Activated T-cell treated with anti-CD3 and anti-CD28 coated beads, Interleukin-2, amount 50 U/mL, for 24 hours (primary cell): ENCODE measurements around the gene ZNF783.
A peak's percentile ranks its signal among the peaks of the same experiment; 100 is the strongest.
"Not testable (repeated sequence)": the region's sequence is repeated elsewhere in the genome, so short reads cannot be mapped to it uniquely, and the experiment has no call there.

ENCODE experiments used
- DNase-seq: peaks from one replicate; pipeline ENCODE4 v3.0.0-alpha.2; 2020
- H3K27ac Mint-ChIP-seq: 2 replicates; pipeline ENCODE4 v1.8.0; 2020; ENCODE audit warnings: mild to moderate bottlenecking, mixed read lengths
- H3K27me3 Mint-ChIP-seq: 2 replicates; pipeline ENCODE4 v1.8.0; 2020; ENCODE audit warnings: mixed read lengths
- H3K36me3 Mint-ChIP-seq: 2 replicates; pipeline ENCODE4 v1.8.0; 2020; ENCODE audit warnings: low read depth, mixed read lengths
- H3K4me1 Mint-ChIP-seq: 2 replicates; pipeline ENCODE4 v1.8.0; 2020; ENCODE audit warnings: low read depth, mixed read lengths
- H3K4me3 Mint-ChIP-seq: 2 replicates; pipeline ENCODE4 v1.8.0; 2020; ENCODE audit warnings: mild to moderate bottlenecking, moderate library complexity, mixed read lengths
- H3K9me3 Mint-ChIP-seq: 2 replicates; pipeline ENCODE4 v1.8.0; 2020; ENCODE audit warnings: mixed read lengths

The ZNF783 gene

DNA sequence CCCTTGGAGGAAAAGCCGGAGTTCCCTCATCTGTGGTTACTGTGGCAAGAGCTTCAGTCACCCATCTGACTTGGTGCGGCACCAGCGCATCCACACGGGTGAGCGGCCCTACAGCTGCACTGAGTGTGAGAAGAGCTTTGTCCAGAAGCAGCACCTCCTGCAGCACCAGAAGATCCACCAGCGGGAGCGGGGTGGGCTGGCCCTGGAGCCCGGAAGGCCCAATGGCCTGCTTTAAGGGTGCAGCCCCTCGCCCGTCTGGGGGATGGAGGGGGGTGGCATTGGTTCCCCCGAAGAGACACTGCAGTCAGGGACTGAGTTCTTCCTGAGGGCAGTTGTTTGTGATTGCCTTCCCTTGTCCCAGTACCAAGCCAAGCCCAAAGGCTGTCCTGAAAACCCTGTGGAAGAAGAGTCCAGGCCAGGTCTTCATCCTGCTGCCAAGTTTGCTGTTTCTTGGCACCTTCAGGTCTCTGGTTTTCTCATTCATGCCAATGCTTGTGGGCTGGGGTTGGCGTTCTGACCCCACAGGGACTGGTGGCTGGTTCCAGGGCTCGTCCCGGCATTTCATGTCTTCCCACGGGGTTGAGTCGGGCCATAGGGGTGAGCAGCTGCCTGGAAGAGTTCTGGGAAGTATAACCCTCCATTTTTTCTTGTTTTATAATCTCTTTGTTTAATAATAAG, 7.7 kb upstream of the ZNF783 start:
- Mint-ChIP-seq H3K4me3 (no peak overlapping the region), H3K27ac (no peak overlapping the region), H3K4me1 (peaks cover 26% of the 10 kb centered on the region), H3K9me3 (no peaks in the 10 kb centered on the region), H3K27me3 (no peaks in the 10 kb centered on the region), H3K36me3 (peaks cover 69% of the 10 kb centered on the region)
- DNase-seq = no peak

GRCh38 chr7:149255174-149255573, 6.8 kb upstream of the ZNF783 start:
- peaks cover 24% of the 10 kb centered on the region for H3K4me1 Mint-ChIP-seq
- no peaks in the 10 kb centered on the region for H3K9me3 Mint-ChIP-seq
- DNase-seq = no peak
- no peaks in the 10 kb centered on the region for H3K27me3 Mint-ChIP-seq
- peak overlapping the region; percentile 15 for H3K27ac Mint-ChIP-seq
- peaks cover 64% of the 10 kb centered on the region for H3K36me3 Mint-ChIP-seq
- no peak overlapping the region for H3K4me3 Mint-ChIP-seq

DNA sequence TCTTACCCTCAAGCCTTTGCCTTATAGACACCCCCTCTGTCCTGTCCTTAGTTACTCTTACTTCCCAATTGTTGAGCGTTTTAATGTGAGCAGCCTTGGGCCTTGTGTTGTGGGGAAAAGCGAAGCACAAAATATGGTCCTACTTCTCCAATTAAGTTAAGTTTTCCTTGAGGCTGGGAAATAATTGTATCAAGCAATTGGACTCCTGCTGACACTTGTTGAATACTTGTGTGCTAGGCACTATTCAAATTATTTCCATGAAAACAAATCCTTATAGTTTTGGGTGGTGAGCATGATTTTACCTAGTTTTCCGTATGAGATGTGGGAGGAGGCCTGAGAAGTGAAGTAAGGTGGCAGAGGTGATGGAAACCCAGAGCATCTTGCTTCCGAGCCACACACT, 5.4 kb upstream of the ZNF783 start:
- H3K36me3 Mint-ChIP-seq = peaks cover 53% of the 10 kb centered on the region
- H3K27ac Mint-ChIP-seq = peak overlapping the region; percentile 8
- DNase-seq = no peak
- peaks cover 32% of the 10 kb centered on the region for H3K4me1 Mint-ChIP-seq
- no peaks in the 10 kb centered on the region for H3K27me3 Mint-ChIP-seq
- H3K4me3 Mint-ChIP-seq = no peak overlapping the region
- H3K9me3 Mint-ChIP-seq = no peaks in the 10 kb centered on the region

DNA sequence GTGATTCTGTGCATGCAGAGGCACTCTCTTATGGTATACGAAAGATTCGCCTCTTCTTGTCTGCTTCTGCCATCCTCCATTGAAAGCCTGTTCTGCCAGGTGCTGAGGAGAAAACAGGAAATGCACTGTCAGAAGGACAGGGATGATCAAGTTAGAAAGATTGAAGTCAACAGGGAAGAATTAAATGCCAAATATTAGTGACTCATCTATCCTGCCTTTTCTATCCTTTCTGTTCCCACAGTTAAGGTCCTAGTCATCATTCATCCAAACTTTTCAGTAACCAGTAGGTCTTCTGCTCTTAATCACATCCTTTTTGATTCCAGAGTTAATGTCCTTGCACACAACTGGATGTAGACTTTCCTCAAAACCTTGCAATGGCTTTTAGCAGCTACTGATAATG, 4.8 kb upstream of the ZNF783 start:
- no peaks in the 10 kb centered on the region for H3K9me3 Mint-ChIP-seq
- peaks cover 48% of the 10 kb centered on the region for H3K36me3 Mint-ChIP-seq
- no peak for DNase-seq
- peak overlapping the region; percentile 8 for H3K27ac Mint-ChIP-seq
- H3K27me3 Mint-ChIP-seq = no peaks in the 10 kb centered on the region
- no peak overlapping the region for H3K4me3 Mint-ChIP-seq
- peaks cover 34% of the 10 kb centered on the region for H3K4me1 Mint-ChIP-seq

DNA sequence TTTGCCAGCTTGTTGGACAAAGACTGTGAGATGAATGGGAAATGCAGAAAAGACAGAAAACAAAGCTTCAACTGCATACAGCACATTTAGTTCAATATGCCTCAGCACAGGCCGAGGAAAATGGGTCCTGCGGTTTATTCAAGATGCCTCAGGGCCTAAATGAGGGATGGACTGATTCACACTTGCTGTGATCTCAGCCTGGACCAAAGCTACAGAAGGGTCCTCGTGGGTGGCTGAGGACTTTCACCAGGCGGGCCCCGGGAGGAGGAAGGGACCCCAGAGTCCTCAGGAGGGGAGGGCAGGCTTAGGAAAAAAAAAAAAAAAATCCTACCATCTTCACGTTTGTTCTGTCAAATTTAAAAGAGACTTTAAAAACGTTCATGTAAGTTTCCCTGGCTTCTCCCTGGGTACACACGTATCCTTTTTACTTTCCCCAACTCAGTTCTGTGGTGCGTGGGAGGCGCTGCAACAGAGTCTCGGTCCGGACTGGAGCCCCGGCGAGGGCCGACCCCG, 624 bp upstream of the ZNF783 start:
- no peaks in the 10 kb centered on the region for H3K27me3 Mint-ChIP-seq
- DNase-seq = no peak
- peak overlapping the region; percentile 79 for H3K4me3 Mint-ChIP-seq
- H3K36me3 Mint-ChIP-seq = peaks cover 40% of the 10 kb centered on the region
- H3K4me1 Mint-ChIP-seq = peaks cover 62% of the 10 kb centered on the region
- peak overlapping the region; percentile 97 for H3K27ac Mint-ChIP-seq
- H3K9me3 Mint-ChIP-seq = no peaks in the 10 kb centered on the region

GRCh38 chr7:149266451-149266850, 4.5 kb downstream of the ZNF783 start:
- H3K9me3 Mint-ChIP-seq = no peaks in the 10 kb centered on the region
- no peaks in the 10 kb centered on the region for H3K27me3 Mint-ChIP-seq
- peaks cover 80% of the 10 kb centered on the region for H3K36me3 Mint-ChIP-seq
- peaks cover 49% of the 10 kb centered on the region for H3K4me1 Mint-ChIP-seq
- no peak overlapping the region for H3K4me3 Mint-ChIP-seq
- peak overlapping the region; percentile 59 for H3K27ac Mint-ChIP-seq
- DNase-seq = no peak

DNA sequence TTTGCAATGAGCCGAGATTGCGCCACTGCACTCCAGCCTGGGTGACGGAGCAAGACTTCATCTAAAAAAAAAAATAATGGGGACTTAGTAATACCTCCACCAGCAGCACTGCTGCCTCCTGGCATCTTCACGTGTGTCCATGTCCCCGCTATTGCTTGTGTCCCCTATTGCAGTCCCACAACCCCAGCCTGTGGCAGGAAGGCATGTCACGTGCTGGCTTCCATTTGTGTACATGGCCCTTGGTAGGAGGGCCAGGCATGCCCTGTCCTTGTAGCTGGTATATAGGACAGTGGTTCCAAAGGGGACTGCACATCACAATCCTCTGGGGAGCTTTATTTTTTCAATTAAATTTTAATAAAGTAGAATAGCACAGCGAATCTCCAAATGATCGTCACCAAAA, 5.7 kb downstream of the ZNF783 start:
- Mint-ChIP-seq H3K4me1 (peaks cover 45% of the 10 kb centered on the region), H3K27ac (peak overlapping the region; percentile 37), H3K36me3 (peaks cover 91% of the 10 kb centered on the region), H3K27me3 (no peaks in the 10 kb centered on the region), H3K9me3 (no peaks in the 10 kb centered on the region), H3K4me3 (no peak overlapping the region)
- DNase-seq = no peak

- Mint-ChIP-seq H3K4me1 (peaks cover 16% of the 10 kb centered on the region), H3K36me3 (peaks cover 92% of the 10 kb centered on the region)
- not testable (repeated sequence) for DNase-seq, H3K27me3 Mint-ChIP-seq, H3K9me3 Mint-ChIP-seq, H3K4me3 Mint-ChIP-seq, H3K27ac Mint-ChIP-seq
Observed at GRCh38 chr7:149274424-149274823, 12.4 kb downstream of the ZNF783 start.

- peak overlapping the region; percentile 53 for H3K27ac Mint-ChIP-seq
- H3K36me3 Mint-ChIP-seq = peaks cover 83% of the 10 kb centered on the region
- H3K4me1 Mint-ChIP-seq = peaks cover 11% of the 10 kb centered on the region
- no peaks in the 10 kb centered on the region for H3K27me3 Mint-ChIP-seq
- no peak overlapping the region for H3K4me3 Mint-ChIP-seq
- peak; percentile 8 for DNase-seq
- H3K9me3 Mint-ChIP-seq = no peaks in the 10 kb centered on the region
Observed at GRCh38 chr7:149277871-149278270, 15.9 kb downstream of the ZNF783 start.

GRCh38 chr7:149278396-149278795, 16.4 kb downstream of the ZNF783 start:
- H3K4me1 Mint-ChIP-seq = peaks cover 7% of the 10 kb centered on the region
- H3K9me3 Mint-ChIP-seq = no peaks in the 10 kb centered on the region
- H3K36me3 Mint-ChIP-seq = peaks cover 83% of the 10 kb centered on the region
- H3K27ac Mint-ChIP-seq = peak overlapping the region; percentile 53
- peak; percentile 24 for DNase-seq
- no peak overlapping the region for H3K4me3 Mint-ChIP-seq
- H3K27me3 Mint-ChIP-seq = no peaks in the 10 kb centered on the region

DNA sequence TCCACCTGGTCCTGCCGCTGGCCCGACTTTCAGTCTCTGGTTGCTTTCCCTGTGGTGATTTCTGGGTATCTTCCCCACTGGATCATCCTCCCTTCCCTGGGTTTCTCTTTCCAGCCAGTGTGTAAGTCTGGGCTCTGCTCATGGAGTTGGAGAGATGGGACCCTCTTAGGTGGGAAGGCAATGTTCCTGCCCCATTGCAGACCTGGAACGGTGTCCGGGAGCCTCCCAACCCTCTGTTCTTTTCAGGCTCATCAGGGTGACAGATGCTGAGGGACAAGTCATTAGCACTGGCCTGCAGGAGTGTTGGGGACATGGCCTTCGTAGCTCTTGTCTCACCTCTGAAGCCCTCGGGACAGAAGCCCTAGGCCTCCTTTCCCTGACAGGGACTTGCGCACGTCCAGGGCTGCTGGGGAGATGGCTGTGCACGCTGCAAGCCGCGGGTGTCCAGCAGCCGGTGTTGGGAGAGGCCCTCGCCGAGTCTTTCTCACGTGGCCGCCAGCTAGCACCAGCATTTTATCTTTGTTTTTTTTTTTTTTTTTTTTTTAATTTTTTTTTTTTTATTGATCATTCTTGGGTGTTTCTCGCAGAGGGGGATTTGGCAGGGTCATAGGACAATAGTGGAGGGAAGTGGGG, 17.2 kb downstream of the ZNF783 start:
- DNase-seq = no peak
- no peak overlapping the region for H3K4me3 Mint-ChIP-seq
- H3K9me3 Mint-ChIP-seq = no peaks in the 10 kb centered on the region
- no peak overlapping the region for H3K27ac Mint-ChIP-seq
- H3K27me3 Mint-ChIP-seq = no peaks in the 10 kb centered on the region
- peaks cover 76% of the 10 kb centered on the region for H3K36me3 Mint-ChIP-seq
- peaks cover 12% of the 10 kb centered on the region for H3K4me1 Mint-ChIP-seq

- DNase-seq = no peak
- Mint-ChIP-seq H3K27ac (no peak overlapping the region), H3K27me3 (no peaks in the 10 kb centered on the region), H3K36me3 (peaks cover 71% of the 10 kb centered on the region), H3K4me3 (no peak overlapping the region), H3K9me3 (no peaks in the 10 kb centered on the region), H3K4me1 (peaks cover 20% of the 10 kb centered on the region)
Observed at GRCh38 chr7:149280151-149280550, 18.2 kb downstream of the ZNF783 start.

GRCh38 chr7:149280661-149281507, 18.9 kb downstream of the ZNF783 start:
- DNase-seq = no peak
- no peak overlapping the region for H3K4me3 Mint-ChIP-seq
- no peaks in the 10 kb centered on the region for H3K9me3 Mint-ChIP-seq
- peaks cover 24% of the 10 kb centered on the region for H3K4me1 Mint-ChIP-seq
- no peaks in the 10 kb centered on the region for H3K27me3 Mint-ChIP-seq
- H3K36me3 Mint-ChIP-seq = peaks cover 67% of the 10 kb centered on the region
- H3K27ac Mint-ChIP-seq = peak overlapping the region; percentile 59

GRCh38 chr7:149281508-149282330, 19.7 kb downstream of the ZNF783 start:
- Mint-ChIP-seq H3K9me3 (no peaks in the 10 kb centered on the region), H3K27ac (no peak overlapping the region), H3K27me3 (no peaks in the 10 kb centered on the region), H3K4me1 (peaks cover 32% of the 10 kb centered on the region), H3K4me3 (no peak overlapping the region), H3K36me3 (peaks cover 61% of the 10 kb centered on the region)
- DNase-seq = no peak
